HG02973 (cell line): ENCODE results near the gene C18orf32.
"Not testable (repeated sequence)": the region's sequence is repeated elsewhere in the genome, so short reads cannot be mapped to it uniquely, and the experiment has no call there.

Experiments used
- ATAC-seq: cut with Tn5 transposase; IDR thresholded peaks from one replicate; pipeline ENCODE4 v1.9.1; 2021; ENCODE audit warnings: moderate library complexity; ENCODE audit not compliant: unreplicated experiment

Gene C18orf32

DNA sequence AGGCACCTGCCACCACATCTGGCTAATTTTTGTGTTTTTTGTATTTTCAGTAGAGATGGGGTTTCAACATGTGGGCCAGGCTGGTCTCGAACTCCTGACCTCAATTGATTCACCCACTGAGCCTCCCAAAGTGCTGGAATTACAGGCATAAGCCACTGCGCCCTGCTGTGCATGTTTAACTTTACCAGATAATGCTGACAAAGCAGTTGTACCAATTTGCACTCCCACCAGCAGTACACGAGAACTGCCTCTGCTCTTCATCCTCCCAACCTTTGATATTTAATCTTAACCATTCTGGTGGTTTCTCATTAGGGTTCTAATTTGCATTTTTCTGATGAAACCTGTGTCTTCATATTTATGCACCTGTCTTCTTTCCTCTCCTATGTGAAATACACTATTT is 14.6 kb downstream of the C18orf32 start:
- ATAC-seq = no peak

DNA sequence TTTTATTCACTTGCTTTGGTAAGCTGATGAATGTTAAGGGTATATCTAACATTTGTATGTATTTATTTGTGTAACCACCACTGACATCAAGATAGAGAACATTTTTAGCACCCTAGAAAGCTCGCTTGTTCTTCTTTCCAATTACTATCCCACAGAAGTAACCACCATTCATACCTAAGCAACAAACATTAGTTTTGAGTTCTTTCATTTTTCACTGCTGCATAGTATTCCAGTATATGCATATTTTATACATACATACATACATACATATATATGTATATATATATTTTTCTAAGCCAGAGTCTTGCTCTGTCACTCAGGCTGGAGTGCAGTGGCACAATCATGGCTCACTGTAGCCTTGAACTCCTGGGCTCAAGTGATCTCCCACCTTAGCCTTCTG is 15.5 kb downstream of the C18orf32 start:
- ATAC-seq = no peak

DNA sequence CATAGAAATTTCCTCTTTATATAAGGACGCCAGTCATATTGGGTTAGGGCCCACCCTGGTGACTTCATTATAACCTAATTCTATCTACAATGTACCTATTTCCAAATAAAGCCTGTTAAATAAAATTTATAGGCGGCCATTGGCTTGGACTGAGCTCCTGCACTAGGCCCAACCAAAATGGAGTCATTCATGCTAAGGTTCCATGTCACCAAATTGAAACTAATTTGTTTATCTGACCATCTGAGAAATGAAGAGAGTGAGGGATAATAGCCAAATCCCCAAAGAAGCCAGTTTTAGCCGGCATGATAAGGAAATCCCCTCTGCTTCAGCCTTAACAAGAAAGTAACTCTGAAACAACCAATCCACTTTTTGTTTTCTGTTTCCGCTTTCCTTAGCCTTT is 19.4 kb downstream of the C18orf32 start:
- ATAC-seq = no peak

DNA sequence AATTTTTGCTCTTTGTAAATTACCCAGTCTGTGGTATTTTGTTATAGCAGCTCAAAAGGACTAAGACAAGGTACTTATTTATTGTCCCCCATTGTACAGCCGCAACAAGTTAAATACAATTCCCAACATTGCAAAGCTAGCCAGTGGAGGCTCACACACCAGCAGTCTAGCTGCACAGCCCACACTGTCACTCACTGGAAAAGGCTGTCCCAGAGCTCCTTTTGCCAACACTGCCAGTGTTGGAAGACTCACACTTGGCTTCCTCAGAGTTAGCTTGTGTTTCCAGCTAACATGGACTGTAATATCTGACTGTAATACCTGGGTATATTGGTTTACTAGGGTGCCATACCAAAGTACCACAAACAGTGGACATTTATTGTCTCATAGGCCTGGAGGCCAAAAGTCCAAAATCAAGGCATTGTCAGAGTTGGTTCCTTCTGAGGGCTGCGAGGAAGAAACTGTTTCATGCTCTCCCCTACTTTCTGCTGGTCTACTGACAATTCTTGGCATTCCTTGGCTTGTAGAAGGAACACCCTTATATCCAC is 19.9 kb downstream of the C18orf32 start:
- ATAC-seq = no peak

DNA sequence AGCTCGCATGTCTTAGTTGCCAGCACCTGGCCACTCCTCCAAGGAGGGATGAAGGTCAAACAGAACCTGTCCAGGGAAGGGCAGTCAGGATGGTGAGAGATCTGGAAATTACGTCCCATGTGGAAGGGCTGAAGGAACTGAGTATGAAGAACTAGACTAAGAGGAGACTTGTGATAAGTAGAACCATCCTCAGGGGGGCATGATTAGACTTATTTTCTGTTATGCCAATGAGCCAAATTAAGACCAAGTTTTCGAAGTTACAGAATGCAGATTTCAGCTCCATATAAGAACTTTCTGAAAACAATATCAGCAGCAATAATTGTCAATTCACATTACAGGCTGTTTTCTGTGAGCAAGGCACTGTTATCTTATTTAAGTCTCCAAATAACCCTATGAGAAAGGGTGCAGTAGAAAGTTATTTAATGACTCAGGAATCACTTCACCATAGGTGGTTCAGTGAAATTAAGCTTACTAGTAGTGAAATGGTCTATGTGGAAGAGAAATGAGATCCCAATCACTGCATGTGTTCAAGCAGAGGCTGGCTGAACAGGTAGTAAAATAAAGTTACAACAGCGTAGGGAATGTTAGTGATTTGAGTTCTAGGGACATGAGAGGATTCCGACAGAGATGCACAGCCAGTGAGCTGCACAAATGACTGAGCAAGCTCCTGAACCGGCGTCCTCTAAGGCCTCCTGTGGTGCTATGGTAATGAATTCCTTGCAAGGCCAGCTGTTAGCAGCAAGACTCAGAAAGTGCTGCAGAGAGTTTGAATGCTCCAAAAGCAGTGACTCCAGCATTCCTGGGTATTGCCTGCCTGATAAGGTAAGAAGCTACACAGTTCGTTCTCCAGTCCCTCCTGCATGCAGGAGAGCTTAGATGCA is 22.1 kb downstream of the C18orf32 start:
- ATAC-seq = no peak

DNA sequence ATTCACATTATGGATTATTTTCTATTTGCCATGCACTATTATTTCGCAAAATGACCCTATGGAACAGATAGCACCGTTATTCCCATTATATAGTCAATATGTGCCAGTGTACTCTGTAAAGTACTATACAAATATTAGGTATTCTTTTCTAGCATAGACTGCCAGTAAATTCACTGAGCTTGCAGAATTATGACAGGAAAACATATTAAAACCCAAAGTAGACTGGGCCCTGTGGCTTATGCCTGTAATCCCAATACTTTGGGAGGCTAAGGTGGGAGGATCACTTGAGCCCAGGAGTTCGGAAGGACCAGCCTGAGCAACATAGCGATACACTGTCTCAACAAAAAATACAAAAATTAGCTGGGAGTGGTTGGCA is 25.4 kb downstream of the C18orf32 start:
- no peak for ATAC-seq

DNA sequence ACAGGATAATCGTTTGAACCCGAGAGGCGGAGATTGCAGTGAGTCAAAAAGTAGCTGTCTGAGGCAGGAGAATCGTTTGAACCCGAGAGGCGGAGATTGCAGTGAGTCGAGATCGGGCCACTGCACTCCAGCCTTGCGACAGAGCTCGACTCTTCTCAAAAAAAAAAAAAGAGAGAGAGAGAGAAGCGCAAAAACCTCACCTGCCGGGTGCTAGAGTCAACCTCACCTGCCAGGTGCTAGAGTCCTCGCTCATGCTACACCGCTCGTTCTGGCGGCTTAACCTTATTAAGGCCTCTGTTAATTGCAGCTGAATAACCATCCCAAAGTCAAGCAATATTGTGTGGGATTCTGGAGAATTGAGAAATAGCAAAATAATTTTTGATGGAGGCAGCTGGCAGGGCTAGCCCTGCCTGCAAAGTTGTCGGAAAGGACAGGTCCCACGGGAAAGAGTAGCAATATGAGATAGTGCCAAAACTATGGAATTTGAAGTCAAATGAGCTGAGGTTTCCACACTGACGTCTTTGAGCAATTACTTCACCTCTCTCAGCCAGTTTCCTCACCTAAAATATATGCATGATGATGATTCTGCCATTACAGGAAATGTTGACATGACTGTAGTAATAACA is 25.9 kb downstream of the C18orf32 start:
- no peak for ATAC-seq

DNA sequence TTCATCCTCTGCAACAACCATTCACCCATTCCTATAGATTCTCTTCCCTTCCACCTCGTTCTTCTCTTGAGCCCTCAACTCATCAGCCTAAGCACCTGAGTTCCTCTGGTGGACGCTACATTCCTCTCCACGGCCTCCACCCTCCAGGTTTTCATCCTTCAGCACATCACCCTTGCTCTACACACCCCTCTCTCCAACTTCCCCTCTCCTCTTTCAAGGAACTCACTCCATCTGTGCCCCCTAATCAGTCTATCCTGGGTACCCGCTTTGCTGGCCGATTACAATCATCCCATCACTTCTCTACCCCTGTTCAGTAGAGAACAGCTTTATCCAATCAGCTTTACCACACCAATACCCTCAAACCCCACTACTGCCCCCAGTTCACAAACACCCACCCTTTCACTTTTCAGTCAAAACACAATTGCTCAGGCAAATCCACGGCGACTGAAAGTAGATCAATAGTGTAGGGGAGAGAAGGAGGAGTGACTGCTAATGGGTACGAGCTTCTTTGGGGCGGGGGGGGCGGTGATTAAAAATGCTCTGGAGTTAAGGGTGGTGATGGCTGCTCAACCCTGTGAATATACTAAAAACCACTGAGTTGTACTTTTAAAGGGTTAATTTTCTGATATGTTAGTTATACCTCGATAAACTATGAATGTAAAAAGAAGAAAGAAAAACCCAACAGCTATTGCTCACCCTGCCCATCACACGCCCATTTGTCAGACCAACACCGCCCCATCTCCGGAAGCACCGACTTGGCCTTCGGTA is 27.4 kb downstream of the C18orf32 start:
- ATAC-seq = peak; percentile 25

DNA sequence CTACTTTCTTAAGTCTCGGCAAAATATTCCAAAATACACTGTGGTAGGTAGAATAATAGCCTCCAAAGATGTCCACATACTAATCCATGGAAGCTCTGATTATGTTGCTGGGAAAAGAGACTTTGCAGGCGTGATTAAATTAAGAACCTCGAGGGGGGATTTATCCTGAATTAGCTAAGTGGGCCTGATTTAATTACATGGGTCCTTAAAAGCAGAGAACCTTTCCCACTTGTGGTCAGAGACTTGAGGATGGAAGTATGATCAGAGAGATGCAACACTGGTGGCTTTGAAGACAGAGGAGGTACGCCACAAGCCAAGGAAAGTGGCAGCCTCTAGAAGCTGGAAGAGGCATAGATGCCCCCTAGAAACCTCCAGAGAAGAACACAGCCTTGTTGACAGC is 29.4 kb downstream of the C18orf32 start:
- ATAC-seq = no peak

DNA sequence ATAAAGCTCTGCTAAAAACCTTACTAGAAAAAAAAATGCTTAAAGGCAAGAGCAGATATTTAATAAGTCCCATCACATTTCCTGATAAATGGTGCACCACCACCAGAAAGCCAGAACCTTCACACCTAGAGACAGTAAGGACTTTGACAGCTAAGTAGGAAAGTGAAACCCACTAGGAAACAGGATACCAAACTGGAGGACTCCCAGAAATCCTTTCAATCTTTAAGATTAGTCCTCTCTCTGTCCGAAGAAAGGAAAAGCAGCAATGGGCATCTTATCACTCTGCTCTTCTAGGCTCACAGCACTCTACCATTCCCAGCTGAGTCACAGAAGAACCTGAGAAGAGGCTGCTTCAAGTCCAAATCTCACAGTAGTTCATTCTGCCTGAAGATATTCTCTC is 30.2 kb downstream of the C18orf32 start:
- ATAC-seq = no peak

DNA sequence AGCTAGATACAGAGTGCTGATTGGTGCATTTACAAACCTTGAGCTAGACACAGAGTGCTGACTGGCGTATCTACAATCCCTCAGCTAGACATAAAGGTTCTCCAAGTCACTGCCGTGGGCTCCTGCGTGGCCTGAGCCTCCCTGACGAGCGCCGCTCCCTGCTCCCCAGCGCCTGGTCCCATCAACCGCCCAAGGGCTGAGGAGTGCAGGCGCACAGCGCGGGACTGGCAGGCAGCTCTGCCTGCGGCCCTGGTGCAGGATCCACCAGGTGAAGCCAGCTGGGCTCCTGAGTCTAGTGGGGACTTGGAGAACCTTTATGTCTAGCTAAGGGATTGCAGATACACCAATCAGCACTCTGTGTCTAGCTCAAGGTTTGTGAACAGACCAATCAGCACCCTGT is 34.5 kb downstream of the C18orf32 start:
- not testable (repeated sequence) for ATAC-seq

DNA sequence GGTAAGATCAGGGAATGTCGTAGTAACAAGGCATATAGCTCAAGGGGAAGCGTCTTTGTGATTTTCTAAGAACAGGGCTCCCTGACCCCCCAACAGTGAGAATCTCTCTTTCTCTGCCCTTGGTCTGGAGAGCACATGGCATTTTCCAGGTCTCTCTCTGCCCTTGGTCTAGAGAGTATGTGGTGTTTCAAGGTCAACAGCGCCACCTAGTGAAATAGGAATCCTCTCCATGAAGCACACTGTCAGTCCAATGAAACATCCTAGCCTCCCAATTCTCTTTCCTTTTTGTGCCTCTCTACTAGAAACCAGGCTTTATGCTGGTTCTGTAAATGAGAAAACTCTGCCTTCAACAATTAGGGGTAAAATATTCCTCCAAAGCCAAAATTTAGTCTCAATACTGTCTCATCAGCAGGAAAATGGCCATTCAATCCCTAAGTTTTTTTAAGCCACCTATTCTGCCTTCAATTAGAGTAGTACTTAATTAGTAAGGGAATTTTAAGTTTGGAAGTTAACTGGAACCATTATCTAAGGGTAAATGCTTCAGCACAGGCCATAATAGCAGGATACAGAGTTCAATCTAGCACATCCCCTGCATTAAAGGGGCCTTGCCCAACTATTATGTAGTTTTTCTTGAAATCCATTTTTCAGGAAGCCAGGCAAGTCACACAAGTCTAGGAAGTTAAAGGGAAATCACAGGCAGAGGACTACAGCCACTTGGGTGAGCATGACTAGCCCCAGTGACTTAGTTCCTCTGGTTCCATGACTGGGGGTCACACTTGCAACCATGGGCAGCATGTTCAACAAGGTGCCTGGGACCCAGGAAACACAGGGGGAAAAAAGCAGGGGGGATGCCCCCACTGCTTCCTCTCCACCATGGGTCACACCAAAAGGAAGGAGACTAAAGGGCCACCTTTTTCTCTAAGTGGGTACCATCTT is 39.0 kb downstream of the C18orf32 start:
- ATAC-seq = no peak

DNA sequence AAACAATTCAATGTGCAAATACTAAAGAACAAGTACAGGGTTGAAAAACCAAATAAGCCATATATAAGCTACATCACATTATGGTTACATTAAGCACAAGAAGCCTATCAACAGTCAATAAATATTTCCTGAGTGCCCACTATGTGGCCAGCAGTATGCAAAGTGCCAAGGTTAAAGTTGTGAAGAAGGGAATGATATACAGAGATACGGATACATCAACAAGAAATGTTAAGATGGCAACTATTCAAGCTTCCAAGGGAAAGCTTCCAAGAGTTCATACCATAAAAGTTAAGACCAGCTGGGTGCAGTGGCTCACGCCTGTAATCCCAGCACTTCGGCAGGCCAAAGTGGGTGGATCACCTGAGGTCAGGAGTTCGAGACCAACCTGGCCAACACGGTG is 40.6 kb downstream of the C18orf32 start:
- no peak for ATAC-seq

DNA sequence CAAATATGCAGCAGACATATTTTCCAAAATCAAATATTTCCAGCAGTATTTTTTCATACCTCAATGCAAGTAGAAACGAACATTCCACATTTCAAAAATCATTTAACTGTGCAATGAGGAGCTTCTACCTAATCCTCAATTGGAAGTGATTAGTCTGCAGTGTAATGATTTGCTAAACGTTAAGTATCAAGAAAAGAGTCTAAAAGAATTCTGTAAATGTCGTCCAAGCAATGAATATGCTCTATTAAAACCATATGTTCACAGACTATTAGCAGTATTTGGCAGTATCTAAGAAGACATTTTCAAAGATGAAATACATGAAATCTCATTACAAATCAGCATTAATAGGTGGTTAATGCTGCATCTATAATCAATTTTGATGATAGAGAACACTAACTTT is 42.5 kb downstream of the C18orf32 start:
- ATAC-seq = no peak

DNA sequence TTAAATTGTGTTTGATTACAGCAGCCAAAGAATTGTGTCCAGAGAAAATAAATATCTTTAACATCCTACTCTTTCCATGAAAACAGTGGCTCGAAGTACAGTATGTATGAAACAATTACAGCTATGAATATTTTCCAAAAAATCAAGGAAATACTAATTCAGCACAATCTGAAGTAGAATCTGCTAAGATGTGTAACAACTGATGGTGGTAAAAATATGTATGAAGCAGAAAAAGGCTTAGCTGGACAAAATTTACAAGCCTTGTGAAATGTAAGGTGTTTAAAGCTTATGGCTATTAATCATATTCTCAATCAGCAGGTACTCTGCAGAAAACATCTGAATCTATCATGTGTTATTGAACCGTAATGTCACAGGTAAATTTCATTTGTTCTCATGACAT is 43.2 kb downstream of the C18orf32 start:
- no peak for ATAC-seq

DNA sequence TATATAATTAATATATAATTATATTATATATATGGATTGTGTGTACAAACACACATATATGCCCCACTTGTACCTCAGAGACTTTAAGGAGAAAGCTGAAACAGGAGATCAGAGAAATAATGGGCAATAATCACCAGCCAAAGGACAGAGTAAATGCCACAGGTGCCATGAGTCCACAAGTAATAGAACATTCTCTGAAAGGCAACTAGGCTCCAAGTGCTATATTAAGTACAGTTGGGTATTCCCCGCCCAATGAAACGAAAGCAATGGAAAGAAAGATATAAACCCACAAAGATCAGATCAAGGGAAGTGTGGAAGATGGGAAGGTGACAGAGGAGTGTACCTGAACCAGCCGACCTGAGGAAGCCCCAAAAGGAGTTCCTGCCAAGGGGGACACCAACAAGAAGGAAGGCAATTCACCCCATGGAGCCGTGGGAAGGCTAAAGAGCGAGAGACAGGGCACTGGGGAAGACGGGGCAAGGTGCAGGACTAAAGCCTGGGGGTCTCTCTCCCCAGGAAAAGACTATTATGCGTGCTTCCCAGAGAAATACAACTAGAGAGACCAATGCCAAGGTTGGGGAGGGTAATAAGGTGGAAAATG is 45.6 kb downstream of the C18orf32 start:
- no peak for ATAC-seq

DNA sequence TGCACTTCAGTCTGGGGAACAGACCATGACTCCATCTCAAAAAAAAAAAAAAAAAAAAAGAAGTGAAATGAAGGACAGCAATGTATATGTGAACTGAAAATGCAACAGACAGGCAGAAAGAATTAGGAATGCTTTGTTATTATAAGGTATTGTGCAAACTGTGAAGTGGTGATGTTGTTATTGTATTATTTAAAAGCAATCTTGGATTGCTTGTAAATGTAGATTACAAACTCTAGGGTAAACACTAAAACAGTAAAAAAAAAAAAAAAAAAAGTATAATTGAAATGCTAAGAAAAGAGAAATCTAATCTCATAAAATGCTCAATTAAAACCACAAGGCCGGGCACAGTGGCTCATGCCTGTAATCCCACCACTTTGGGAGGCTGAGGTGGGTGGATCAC is 51.9 kb downstream of the C18orf32 start:
- ATAC-seq = no peak

DNA sequence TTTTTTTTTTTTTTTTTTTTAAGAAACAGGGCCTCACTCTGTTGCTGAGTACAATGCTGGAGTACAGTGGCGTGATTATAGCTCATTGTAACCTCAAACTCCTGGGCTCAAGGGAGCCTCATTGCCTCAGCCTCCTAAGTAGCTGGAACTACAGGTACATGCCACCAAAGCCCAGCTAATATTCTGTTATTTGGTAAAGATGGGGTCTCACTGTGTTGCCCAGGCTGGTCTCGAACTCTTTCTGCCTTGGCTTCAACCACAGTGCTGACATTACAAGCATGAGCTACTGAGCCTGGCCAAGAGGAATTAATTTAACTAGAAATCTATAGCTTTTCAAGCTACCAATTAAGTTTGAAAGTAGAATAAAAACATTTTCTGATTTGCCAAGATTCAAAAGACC is 54.4 kb downstream of the C18orf32 start:
- ATAC-seq = no peak

DNA sequence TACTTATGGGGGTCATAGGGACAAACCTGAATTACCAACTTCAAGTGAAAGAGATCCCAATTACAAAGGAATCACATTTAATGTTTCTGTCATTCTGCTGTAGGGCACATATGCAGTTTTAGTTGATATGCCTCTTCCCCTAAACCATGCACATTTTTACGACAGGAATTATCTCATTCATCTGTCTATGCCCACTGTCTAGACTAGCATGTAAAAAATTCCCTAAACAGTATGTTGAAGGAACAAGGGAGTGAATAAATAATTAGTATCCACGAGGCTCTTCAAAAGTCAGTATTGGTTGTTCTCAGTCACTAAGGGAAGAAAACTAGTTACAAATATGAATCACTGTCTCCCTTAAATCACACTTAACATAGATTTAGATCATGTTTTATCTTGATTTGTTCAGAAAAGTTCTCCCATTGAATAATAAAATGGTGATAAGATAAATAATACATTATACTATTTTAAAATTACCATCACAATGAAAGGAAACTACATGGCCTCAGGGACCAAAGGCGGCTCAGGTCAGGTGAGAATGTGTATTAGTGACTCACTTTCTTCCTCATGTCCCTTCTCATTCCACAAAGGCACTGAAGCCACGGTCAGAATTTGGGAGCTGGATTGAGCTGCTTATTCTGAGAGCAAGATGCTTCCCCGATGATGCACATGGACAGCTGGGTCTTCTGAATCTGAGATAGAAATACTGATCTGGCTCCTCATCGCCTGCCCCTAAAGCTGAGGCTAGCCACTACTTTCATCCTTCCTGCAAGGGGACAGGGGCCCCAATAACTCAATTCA is 55.7 kb downstream of the C18orf32 start:
- no peak for ATAC-seq
